Mucosa of descending colon (tissue), 3 donors: ENCODE measurements around the gene PRUNE2. TPM values are rescaled to one million over a fixed set of nuclear protein-coding genes. Genes with fewer than 3 reads are reported as not detected.

Source experiments
- ATAC-seq: fragments of 200-7000 bp; cut with Tn5 transposase; one replicate; pipeline ENCODE4 v1.9.1; 2020; ENCODE audit warnings: mild to moderate bottlenecking, moderate library complexity
- DNase-seq, 3 donors: peaks; one replicate each; pipeline ENCODE4 v3.0.0-alpha.2; 2020
- H3K36me3 ChIP-seq: fragments of 200-600 bp; one replicate; pipeline ENCODE4 v1.8.0; 2021; ENCODE audit warnings: low read depth, mild to moderate bottlenecking
- H3K4me1 ChIP-seq: fragments of 200-600 bp; one replicate; pipeline ENCODE4 v1.8.0; 2021; ENCODE audit warnings: low read depth, mild to moderate bottlenecking
- H3K4me3 ChIP-seq: fragments of 200-600 bp; one replicate; pipeline ENCODE4 v1.8.0; 2021; ENCODE audit warnings: mild to moderate bottlenecking
- H3K9me3 ChIP-seq: fragments of 200-600 bp; one replicate; pipeline ENCODE4 v1.8.0; 2021; ENCODE audit warnings: mild to moderate bottlenecking
- intact Hi-C, 2 donors: fragments of 100-400 bp; cut with DNase I in 1 of 2; cut with micrococcal nuclease in 1 of 2; formaldehyde crosslinking; loops; one replicate each; pipeline versions ENCODE4 v1.11.0 to v1.11.1; 2022; cut with DNase I, micrococcal nuclease
- total RNA-seq, 3 donors: library from RNA; stranded (reverse); fragmentation: NEBNext Ultra II Directional in 2 of 3; extraction: Animal tissue kit (Norgen Biotek cat#: 25700) in 2 of 3; gene quantifications; one replicate each; pipeline versions ENCODE4 v1.2.1 to v1.2.4, GENCODE V29; 2021 to 2023
- TF ChIP-seq, protein P1 (sequence below): fragments of 200-600 bp; IDR thresholded peaks from one replicate; pipeline ENCODE4 v1.8.0; 2022; ENCODE audit warnings: antibody characterized with exemption, mild to moderate bottlenecking
- donor health status: DM: no; HTN: no; CAD: no; lungs with moderate emphysema.
- donor health status: DM: no; HTN: no; CAD: no.
- donor health status: DM: no; HTN: yes; CAD: no.

Gene PRUNE2
- total RNA-seq, 3 donors from 2014 or later, result 48.2 to 437 (median 62.4) TPM

DNA sequence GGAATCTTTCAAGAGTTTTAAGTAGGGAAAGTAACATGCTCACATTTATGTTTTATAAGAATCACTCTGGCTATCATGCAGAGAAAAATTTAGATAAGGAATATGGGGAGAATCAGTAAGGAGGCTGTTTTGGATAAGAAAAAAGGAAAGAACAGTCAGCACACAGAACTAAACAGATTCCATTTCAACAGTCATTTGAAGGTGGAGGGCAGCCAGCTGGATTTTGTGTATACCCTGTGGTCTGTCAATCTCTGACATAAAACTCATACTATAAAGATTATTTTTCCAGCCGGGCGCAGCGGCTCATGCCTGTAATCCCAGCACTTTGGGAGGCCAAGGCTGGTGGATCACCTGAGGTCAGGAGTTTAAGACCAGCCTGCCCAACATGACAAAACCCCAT lies 77.5 kb downstream of the PRUNE2 start:
- intact Hi-C loops, result no loop called here
- TF ChIP-seq, protein P1, sequence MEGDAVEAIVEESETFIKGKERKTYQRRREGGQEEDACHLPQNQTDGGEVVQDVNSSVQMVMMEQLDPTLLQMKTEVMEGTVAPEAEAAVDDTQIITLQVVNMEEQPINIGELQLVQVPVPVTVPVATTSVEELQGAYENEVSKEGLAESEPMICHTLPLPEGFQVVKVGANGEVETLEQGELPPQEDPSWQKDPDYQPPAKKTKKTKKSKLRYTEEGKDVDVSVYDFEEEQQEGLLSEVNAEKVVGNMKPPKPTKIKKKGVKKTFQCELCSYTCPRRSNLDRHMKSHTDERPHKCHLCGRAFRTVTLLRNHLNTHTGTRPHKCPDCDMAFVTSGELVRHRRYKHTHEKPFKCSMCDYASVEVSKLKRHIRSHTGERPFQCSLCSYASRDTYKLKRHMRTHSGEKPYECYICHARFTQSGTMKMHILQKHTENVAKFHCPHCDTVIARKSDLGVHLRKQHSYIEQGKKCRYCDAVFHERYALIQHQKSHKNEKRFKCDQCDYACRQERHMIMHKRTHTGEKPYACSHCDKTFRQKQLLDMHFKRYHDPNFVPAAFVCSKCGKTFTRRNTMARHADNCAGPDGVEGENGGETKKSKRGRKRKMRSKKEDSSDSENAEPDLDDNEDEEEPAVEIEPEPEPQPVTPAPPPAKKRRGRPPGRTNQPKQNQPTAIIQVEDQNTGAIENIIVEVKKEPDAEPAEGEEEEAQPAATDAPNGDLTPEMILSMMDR, result no peak
- Histone ChIP-seq H3K9me3 (no peaks in the 10 kb centered on the region), H3K4me3 (no peak overlapping the region), H3K4me1 (peaks cover 5% of the 10 kb centered on the region), H3K36me3 (no peaks in the 10 kb centered on the region)
- ATAC-seq (no peak), DNase-seq (no peak)

DNA sequence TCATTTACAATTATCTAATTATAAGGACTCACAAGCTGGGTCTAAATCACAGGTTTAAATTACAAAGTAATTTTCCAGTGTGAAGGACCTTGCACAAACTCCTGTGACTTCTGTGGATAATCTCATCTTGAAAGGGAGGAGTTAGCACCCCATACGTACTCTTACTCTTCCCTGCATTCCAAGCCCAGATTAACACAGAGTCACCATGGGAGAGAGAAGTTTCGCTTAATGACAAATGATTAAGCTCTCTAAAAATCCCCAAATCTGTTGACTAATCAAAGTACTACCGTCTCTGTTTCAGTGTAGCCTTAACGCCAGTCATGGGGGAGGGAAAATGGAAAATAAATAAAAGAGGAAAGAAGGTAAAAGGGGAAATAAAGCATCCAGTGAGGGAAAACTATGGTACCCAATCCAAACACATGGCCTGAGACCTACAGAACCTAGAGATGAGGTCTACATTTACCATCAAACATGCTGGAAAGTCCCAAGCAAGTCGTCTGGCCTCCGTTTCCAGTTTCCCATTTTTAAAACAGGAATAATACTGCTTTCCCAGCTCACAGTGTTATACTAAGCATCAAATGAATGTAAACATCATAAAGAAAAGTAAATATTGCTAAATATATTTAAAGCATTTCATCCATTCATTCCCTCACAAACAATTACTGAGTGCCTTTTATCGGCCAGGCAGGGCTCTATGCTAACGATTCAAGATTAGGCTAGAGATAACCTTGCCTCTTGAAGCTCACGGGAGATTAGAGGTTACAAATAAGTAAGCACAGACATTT lies 78.4 kb downstream of the PRUNE2 start:
- TF ChIP-seq, protein P1, result no peak
- Histone ChIP-seq H3K36me3 (no peaks in the 10 kb centered on the region), H3K9me3 (no peaks in the 10 kb centered on the region), H3K4me1 (no peaks in the 10 kb centered on the region), H3K4me3 (no peak overlapping the region)
- peak; percentile 49 for ATAC-seq
- DNase-seq, result no peak
- intact Hi-C loops, result no loop called here

GRCh38 chr9:76820431-76820830 lies 85.5 kb downstream of the PRUNE2 start:
- intact Hi-C loops, result no loop called here
- no peaks in the 10 kb centered on the region for H3K36me3 ChIP-seq
- H3K9me3 ChIP-seq, result no peaks in the 10 kb centered on the region
- no peak overlapping the region for H3K4me3 ChIP-seq
- TF ChIP-seq, protein P1, result no peak
- ATAC-seq (no peak), DNase-seq (no peak)
- no peaks in the 10 kb centered on the region for H3K4me1 ChIP-seq

- peak; percentile 99 for ATAC-seq
- H3K36me3 ChIP-seq, result no peaks in the 10 kb centered on the region
- intact Hi-C loops, result loop anchor here in 1 of 2 donors (10.0 kb wide), 1 partner anchor 337 kb away; no protein-coding TSS in a partner anchor
- H3K4me3 ChIP-seq, result no peak overlapping the region
- no peaks in the 10 kb centered on the region for H3K4me1 ChIP-seq
- TF ChIP-seq, protein P1, result no peak
- DNase-seq, result peak; percentile 39 to 58 (median 52)
- H3K9me3 ChIP-seq, result no peaks in the 10 kb centered on the region
These were observed 87.6 kb downstream of the PRUNE2 start for GRCh38 chr9:76818271-76818670.

DNA sequence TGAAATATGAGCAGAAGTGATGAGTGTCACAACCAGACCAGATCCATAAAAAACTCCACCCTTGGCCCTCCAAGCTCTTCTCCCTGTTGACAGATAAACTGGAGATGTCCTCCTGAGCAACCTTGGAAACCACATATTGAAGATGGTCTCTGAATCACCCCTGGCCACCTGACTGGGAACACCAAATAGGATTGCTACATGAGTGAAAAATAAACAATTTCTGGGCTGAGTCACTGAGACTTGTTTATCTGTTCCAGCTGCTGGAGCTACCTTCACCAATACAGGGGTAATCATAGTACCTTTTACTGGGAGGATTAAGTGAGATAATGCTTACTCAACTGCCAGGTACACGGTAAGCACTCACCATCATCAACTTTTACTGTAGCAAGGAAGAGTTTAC lies 88.4 kb downstream of the PRUNE2 start:
- no peaks in the 10 kb centered on the region for H3K36me3 ChIP-seq
- H3K4me1 ChIP-seq, result no peaks in the 10 kb centered on the region
- no peak for DNase-seq
- H3K4me3 ChIP-seq, result no peak overlapping the region
- H3K9me3 ChIP-seq, result no peaks in the 10 kb centered on the region
- ATAC-seq, result peak; percentile 63
- TF ChIP-seq, protein P1, result no peak
- intact Hi-C loops, result loop anchor here in 1 of 2 donors (10.0 kb wide), 1 partner anchor 337 kb away; no protein-coding TSS in a partner anchor
